Panc1 (cell line): ENCODE data around the gene GARIN6. TPM values are rescaled to one million over a fixed set of nuclear protein-coding genes. Genes with fewer than 3 reads are reported as not detected.

ENCODE experiments used
- ATAC-seq: fragments of 200-7000 bp; cut with Tn5 transposase; 2 replicates; pipeline ENCODE4 v1.9.1; 2020; ENCODE audit warnings: mild to moderate bottlenecking, moderate library complexity
- BruUV-seq: library from RNA; stranded (reverse); fragments of 400-500 nt; replicated peaks from 2 replicates; lab custom pipeline; 2021; lab: Mats Ljungman, UMichigan
- CTCF ChIA-PET: fragments of 300-600 bp; sonication (Branson Sonifier 250); formaldehyde crosslinking; loops from one replicate; lab custom pipeline; 2022; ENCODE audit warnings: antibody characterized with exemption; lab: Charles Lee
- POLR2A ChIA-PET: fragments of 300-600 bp; sonication (Branson Sonifier 250); formaldehyde crosslinking; loops from one replicate; lab custom pipeline; 2022; ENCODE audit warnings: antibody characterized with exemption; lab: Charles Lee
- DNase-seq: peaks from one replicate; pipeline ENCODE4 v3.0.0-alpha.2; 2010; ENCODE audit warnings: low read depth, low spot score
- H3K27ac ChIP-seq: 2 replicates; pipeline ENCODE4 v1.5.1; 2011; ENCODE audit warnings: mild to moderate bottlenecking, low read length, inconsistent platforms
- H3K27me3 ChIP-seq: fragments of 200-500 bp; sonication (Bioruptor generic); 2 replicates; pipeline ENCODE4 v1.6.0; 2014; ENCODE audit warnings: low read length, inconsistent platforms; ENCODE audit not compliant: control insufficient read depth, insufficient read depth
- H3K36me3 ChIP-seq: fragments of 200-500 bp; sonication (Bioruptor generic); 2 replicates; pipeline ENCODE4 v1.5.1; 2014; ENCODE audit warnings: inconsistent platforms, mild to moderate bottlenecking, low read length, moderate library complexity; ENCODE audit not compliant: control insufficient read depth, insufficient read depth
- H3K4me1 ChIP-seq: 2 replicates; pipeline ENCODE4 v1.5.1; 2011; ENCODE audit warnings: inconsistent platforms, mild to moderate bottlenecking, low read length, moderate library complexity; ENCODE audit not compliant: control insufficient read depth, insufficient read depth
- H3K4me3 ChIP-seq, 2 experiments: 2 replicates each; pipeline ENCODE4 v1.5.1; 2011 to 2012; ENCODE audit warnings: low read depth in 2 of 2, low read length in 2 of 2, mild to moderate bottlenecking in 2 of 2, inconsistent platforms in 1 of 2, moderate library complexity in 1 of 2
- H3K9me3 ChIP-seq: fragments of 200-500 bp; sonication (Bioruptor generic); 2 replicates; pipeline ENCODE4 v1.5.1; 2014; ENCODE audit warnings: low read depth, mild to moderate bottlenecking, inconsistent platforms, low read length, moderate library complexity; ENCODE audit not compliant: control insufficient read depth, insufficient read depth
- POLR2AphosphoS5 ChIP-seq: IDR thresholded peaks from 2 replicates; pipeline ENCODE4 v1.6.1; 2012; ENCODE audit warnings: mild to moderate bottlenecking, low read depth, low read length, moderate library complexity
- REST ChIP-seq, 2 experiments: IDR thresholded peaks; 2 replicates each; pipeline ENCODE4 v1.6.1; 2011 to 2012; ENCODE audit warnings: low read depth in 2 of 2, control low read depth in 1 of 2, low read length in 1 of 2, mild to moderate bottlenecking in 1 of 2, moderate library complexity in 1 of 2; ENCODE audit not compliant: insufficient read depth in 1 of 2
- SIN3A ChIP-seq: IDR thresholded peaks from 2 replicates; pipeline ENCODE4 v1.6.1; 2012; ENCODE audit warnings: low read depth, mild to moderate bottlenecking, low read length, moderate library complexity, borderline replicate concordance; ENCODE audit not compliant: insufficient read depth
- TCF7L2 ChIP-seq: IDR thresholded peaks from 2 replicates; pipeline ENCODE4 v1.6.1; 2011; ENCODE audit warnings: mild to moderate bottlenecking, low read depth, low read length, inconsistent platforms
- in situ Hi-C: cut with HindIII; loops from 2 replicates; pipeline ENCODE4 v1.10.0; 2016; ENCODE audit warnings: low sequenced_read_pairs, low pct_unique_long_range_greater_than_20kb
- intact Hi-C: fragments of 100-400 bp; cut with micrococcal nuclease; formaldehyde crosslinking; loops from one replicate; pipeline ENCODE4 v1.10.0; 2022; ENCODE audit not compliant: unreplicated experiment
- total RNA-seq: library from RNA; stranded (reverse); gene quantifications from one replicate; pipeline ENCODE4 v1.2.1, GENCODE V29; 2021; ENCODE audit not compliant: unreplicated experiment
- TF ChIP-seq, protein P1 (sequence below): fragments of 450-650 bp; IDR thresholded peaks from 2 replicates; pipeline ENCODE4 v1.5.1; 2017; ENCODE audit warnings: mild to moderate bottlenecking

GARIN6 gene
- total RNA-seq, 1 experiment from 2014 or later = not detected

DNA sequence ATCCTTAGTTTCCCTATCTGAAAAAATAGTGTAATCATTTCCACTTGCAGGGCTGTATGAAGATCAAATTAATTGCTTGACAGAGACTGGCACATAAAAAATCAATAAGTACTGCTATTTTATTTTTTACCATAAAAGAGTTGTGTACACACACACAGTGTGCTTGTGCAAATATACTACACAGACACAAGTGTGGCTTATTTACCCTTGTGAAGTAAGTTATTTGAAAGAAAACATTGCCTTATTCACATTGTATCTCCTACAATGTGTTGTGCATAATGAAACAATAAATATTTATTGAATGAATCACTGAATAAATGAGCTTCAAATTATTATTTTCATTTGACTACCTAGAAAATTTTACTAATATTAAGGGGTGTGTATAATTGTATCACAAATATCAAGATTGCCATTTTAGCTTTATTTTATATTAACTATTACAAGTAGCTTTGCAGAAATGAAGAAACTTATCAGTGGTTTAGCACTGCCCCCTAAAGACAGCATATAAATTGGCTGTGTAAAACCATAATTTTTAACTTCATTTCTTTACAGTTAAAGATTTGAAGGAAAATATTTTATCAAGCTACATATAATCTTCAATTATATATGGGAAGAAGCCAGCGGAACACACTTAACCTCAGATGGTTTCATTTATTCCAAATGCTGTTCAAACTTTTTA is 11.3 kb downstream of the GARIN6 start:
- H3K27ac ChIP-seq = no peak overlapping the region
- TF ChIP-seq, protein P1, sequence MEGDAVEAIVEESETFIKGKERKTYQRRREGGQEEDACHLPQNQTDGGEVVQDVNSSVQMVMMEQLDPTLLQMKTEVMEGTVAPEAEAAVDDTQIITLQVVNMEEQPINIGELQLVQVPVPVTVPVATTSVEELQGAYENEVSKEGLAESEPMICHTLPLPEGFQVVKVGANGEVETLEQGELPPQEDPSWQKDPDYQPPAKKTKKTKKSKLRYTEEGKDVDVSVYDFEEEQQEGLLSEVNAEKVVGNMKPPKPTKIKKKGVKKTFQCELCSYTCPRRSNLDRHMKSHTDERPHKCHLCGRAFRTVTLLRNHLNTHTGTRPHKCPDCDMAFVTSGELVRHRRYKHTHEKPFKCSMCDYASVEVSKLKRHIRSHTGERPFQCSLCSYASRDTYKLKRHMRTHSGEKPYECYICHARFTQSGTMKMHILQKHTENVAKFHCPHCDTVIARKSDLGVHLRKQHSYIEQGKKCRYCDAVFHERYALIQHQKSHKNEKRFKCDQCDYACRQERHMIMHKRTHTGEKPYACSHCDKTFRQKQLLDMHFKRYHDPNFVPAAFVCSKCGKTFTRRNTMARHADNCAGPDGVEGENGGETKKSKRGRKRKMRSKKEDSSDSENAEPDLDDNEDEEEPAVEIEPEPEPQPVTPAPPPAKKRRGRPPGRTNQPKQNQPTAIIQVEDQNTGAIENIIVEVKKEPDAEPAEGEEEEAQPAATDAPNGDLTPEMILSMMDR = peak; percentile 24; the same call in 1 of the 2 replicates
- TF ChIP-seq SIN3A = no peak
- DNase-seq (no peak), ATAC-seq (no peak)
- ChIA-PET POLR2A (interaction anchor here (0.6 kb wide), 1 partner anchor 8 kb away, joined by 3 read pairs; no protein-coding TSS in a partner anchor), CTCF (interaction anchor here (0.6 to 1.4 kb wide), 4 partner anchors 272 to 616 kb away, joined by 3 to 5 read pairs (median 4); no protein-coding TSS in a partner anchor)
- in situ Hi-C loops = no loop called here
- H3K4me1 ChIP-seq = no peaks in the 10 kb centered on the region
- no peaks in the 10 kb centered on the region for H3K27me3 ChIP-seq
- H3K9me3 ChIP-seq = no peaks in the 10 kb centered on the region
- H3K4me3 ChIP-seq = no peak overlapping the region
- intact Hi-C loops = loop anchor here (1.0 to 2.0 kb wide), 2 partner anchors 272 to 616 kb away; no protein-coding TSS in a partner anchor
- BruUV-seq = no TSS peak
- no peaks in the 10 kb centered on the region for H3K36me3 ChIP-seq

DNA sequence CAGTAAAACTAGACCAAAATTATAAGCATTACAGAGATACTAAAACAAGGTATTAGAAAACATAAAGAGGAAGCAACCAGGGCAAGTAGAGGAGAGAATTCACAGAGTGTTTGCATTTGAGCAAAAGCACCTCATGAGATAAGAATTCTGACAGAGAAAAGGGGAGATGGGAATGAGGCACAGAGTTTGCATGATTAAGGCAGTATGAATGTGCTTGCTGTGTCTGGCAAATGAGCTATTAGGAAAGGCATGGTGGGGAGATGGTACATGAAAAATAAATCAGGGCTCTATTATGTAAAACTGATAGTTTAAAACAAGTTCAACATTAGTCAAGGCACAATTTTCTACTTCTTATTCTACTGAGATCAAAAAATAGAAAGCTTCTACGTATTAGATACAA is 23.1 kb downstream of the GARIN6 start:
- intact Hi-C loops (no loop called here), in situ Hi-C loops (no loop called here)
- ChIA-PET POLR2A (no interaction called here), CTCF (no interaction called here)
- Histone ChIP-seq H3K9me3 (peaks cover 8% of the 10 kb centered on the region), H3K27me3 (no peaks in the 10 kb centered on the region), H3K36me3 (no peaks in the 10 kb centered on the region), H3K4me1 (no peaks in the 10 kb centered on the region), H3K27ac (no peak overlapping the region), H3K4me3 (no peak overlapping the region)
- TF ChIP-seq, protein P1 = no peak
- TF ChIP-seq SIN3A (no peak), TCF7L2 (no peak), REST (IDR thresholded peaks at IDR 0.05; ENCODE audit: insufficient read depth in 1 of 2, low read depth in 2 of 2, low read length in 1 of 2) (no peak), POLR2AphosphoS5 (no peak)
- BruUV-seq = no TSS peak
- DNase-seq (no peak), ATAC-seq (no peak)
